Kidney (tissue), 14 donors: Measurements from ENCODE around the gene NSD2. TPM values are rescaled to one million over a fixed set of nuclear protein-coding genes. Genes with fewer than 3 reads are reported as not detected.

Experiments used
- DNase-seq, 5 donors: peaks; one replicate each; pipeline ENCODE4 v3.0.0-alpha.2; 2013 to 2020
- FAIRE-seq: peaks from 2 replicates; lab custom pipeline; 2012; peaks lifted over from hg19 to GRCh38; lab: Jason Lieb, UNC
- H3K27ac ChIP-seq, 2 donors: one replicate each; pipeline ENCODE4 v1.7.0; 2013; ENCODE audit warnings: low read depth in 2 of 2, low read length in 2 of 2, inconsistent platforms in 1 of 2
- H3K27me3 ChIP-seq: one replicate; pipeline ENCODE4 v1.7.1; 2013; ENCODE audit warnings: low read length, inconsistent platforms; ENCODE audit not compliant: control insufficient read depth, insufficient read depth
- H3K36me3 ChIP-seq, 3 donors: one replicate each; pipeline versions ENCODE4 v1.7.0 to v1.7.1; 2013; ENCODE audit warnings: low read length in 3 of 3, control low read depth in 1 of 3, inconsistent platforms in 1 of 3; ENCODE audit not compliant: insufficient read depth in 3 of 3, control insufficient read depth in 2 of 3
- H3K4me1 ChIP-seq, 3 donors: one replicate each; pipeline versions ENCODE4 v1.7.0 to v1.7.1; 2013; ENCODE audit warnings: low read length in 3 of 3, inconsistent platforms in 1 of 3, low read depth in 1 of 3; ENCODE audit not compliant: control insufficient read depth in 2 of 3, insufficient read depth in 2 of 3
- H3K4me3 ChIP-seq, 3 donors: one replicate each; pipeline versions ENCODE4 v1.7.0 to v1.8.1; 2013; ENCODE audit warnings: low read length in 3 of 3, control low read depth in 1 of 3, inconsistent platforms in 1 of 3
- H3K9ac ChIP-seq, 3 donors: one replicate each; pipeline versions ENCODE4 v1.7.0 to v1.7.1; 2013; ENCODE audit warnings: low read length in 3 of 3, control low read depth in 1 of 3, inconsistent platforms in 1 of 3
- H3K9me3 ChIP-seq, 3 donors: one replicate each; pipeline versions ENCODE4 v1.7.0 to v1.7.1; 2013; ENCODE audit warnings: low read length in 3 of 3, control low read depth in 1 of 3, inconsistent platforms in 1 of 3; ENCODE audit not compliant: control insufficient read depth in 2 of 3, insufficient read depth in 1 of 3
- CTCF ChIP-seq: IDR thresholded peaks from 3 replicates; pipeline ENCODE4 v1.5.1; 2012; ENCODE audit warnings: mild to moderate bottlenecking, moderate library complexity, borderline replicate concordance; ENCODE audit not compliant: insufficient read depth; ENCODE audit errors: extremely low read depth
- intact Hi-C: fragments of 100-400 bp; cut with DNase I; formaldehyde crosslinking; loops from one replicate; pipeline ENCODE4 v1.11.1; 2022
- polyA plus RNA-seq: library from polyadenylated mRNA; stranded (reverse); fragments of 350-450 nt; fragmentation: Illumina TruSeq; extraction: RNeasy Lipid Tissue Mini Kit (QIAGEN cat#74804); gene quantifications from one replicate; pipeline ENCODE4 v1.2.3, GENCODE V29; 2014; ENCODE audit warnings: low read depth, low replicate concordance; ENCODE audit not compliant: insufficient read depth
- total RNA-seq: library from RNA; stranded (reverse); fragmentation: NEBNext Ultra II Directional; extraction: Animal tissue kit (Norgen Biotek cat#: 25700); gene quantifications from one replicate; pipeline ENCODE4 v1.2.1, GENCODE V29; 2021
- donor health status: control.
- donor health status: control.
- donor health status: control.
- donor health status: control.
- donor health status: control.
- donor health status: DM: yes; HTN: yes; CAD: no.
- donor health status: Normal renal cell carcinoma (clear cell type).

Gene NSD2
- total and polyA plus RNA-seq, 2 donors from 2014 or later, result 5.5 to 51.2 TPM

- intact Hi-C loops, result no loop called here
- FAIRE-seq (no peak), DNase-seq (no peak)
- Histone ChIP-seq H3K36me3 (peaks cover 0 to 34% (median 5%) of the 10 kb centered on the region in 3 donors), H3K4me3 (no peak overlapping the region), H3K4me1 (peaks cover 0 to 4% (median 0%) of the 10 kb centered on the region in 3 donors), H3K9ac (no peak overlapping the region), H3K9me3 (no peaks in the 10 kb centered on the region), H3K27me3 (no peaks in the 10 kb centered on the region), H3K27ac (no peak overlapping the region)
- TF ChIP-seq CTCF, result no peak
Measured at GRCh38 chr4:1987721-1988326, 116.6 kb downstream of the NSD2 start.

GRCh38 chr4:1988327-1988724, 117.1 kb downstream of the NSD2 start:
- Histone ChIP-seq H3K9me3 (no peaks in the 10 kb centered on the region), H3K27ac (no peak overlapping the region), H3K4me3 (no peak overlapping the region), H3K36me3 (peaks cover 0 to 32% (median 5%) of the 10 kb centered on the region in 3 donors), H3K4me1 (peaks cover 0 to 4% (median 0%) of the 10 kb centered on the region in 3 donors), H3K9ac (no peak overlapping the region), H3K27me3 (no peaks in the 10 kb centered on the region)
- no peak for TF ChIP-seq CTCF
- intact Hi-C loops, result no loop called here
- no peak for DNase-seq
- no peak for FAIRE-seq

GRCh38 chr4:1989533-1990347, 118.5 kb downstream of the NSD2 start:
- Histone ChIP-seq H3K4me3 (no peak overlapping the region), H3K36me3 (peaks cover 0 to 31% (median 3%) of the 10 kb centered on the region in 3 donors), H3K27me3 (no peaks in the 10 kb centered on the region), H3K9ac (no peak overlapping the region), H3K4me1 (peaks cover 0 to 4% (median 0%) of the 10 kb centered on the region in 3 donors), H3K27ac (no peak overlapping the region), H3K9me3 (no peaks in the 10 kb centered on the region)
- DNase-seq (no peak), FAIRE-seq (no peak)
- intact Hi-C loops, result no loop called here
- no peak for TF ChIP-seq CTCF
